Measurements from ENCODE around the gene RPL9.
"Not testable (repeated sequence)": the region's sequence is repeated elsewhere in the genome, so short reads cannot be mapped to it uniquely, and the experiment has no call there.

RPL9 gene

GRCh38 chr4:39425297-39425696 lies 33.4 kb downstream of the RPL9 start:
- DNase-seq (ENCODE audit: low spot score) = not testable (repeated sequence)

DNA sequence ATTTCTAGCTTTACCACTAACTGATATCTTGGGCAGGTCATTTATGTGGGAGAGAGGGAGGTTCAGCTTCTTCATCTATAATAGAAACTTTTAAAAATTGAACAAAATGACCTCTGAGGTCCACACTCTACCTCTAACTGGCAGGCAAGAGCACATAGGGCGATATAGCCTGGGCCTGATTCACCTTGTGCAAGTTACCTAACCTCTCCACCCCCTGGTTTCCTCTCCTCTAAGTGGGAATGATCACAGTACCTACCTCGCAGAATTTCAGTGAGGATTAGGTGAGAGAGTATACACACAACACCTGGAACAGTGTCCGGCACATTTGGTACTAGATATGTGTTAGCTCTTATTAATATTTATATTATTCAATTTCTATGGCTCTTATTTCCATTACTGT lies 36.5 kb downstream of the RPL9 start:
- DNase-seq (ENCODE audit: low spot score) = no peak

DNA sequence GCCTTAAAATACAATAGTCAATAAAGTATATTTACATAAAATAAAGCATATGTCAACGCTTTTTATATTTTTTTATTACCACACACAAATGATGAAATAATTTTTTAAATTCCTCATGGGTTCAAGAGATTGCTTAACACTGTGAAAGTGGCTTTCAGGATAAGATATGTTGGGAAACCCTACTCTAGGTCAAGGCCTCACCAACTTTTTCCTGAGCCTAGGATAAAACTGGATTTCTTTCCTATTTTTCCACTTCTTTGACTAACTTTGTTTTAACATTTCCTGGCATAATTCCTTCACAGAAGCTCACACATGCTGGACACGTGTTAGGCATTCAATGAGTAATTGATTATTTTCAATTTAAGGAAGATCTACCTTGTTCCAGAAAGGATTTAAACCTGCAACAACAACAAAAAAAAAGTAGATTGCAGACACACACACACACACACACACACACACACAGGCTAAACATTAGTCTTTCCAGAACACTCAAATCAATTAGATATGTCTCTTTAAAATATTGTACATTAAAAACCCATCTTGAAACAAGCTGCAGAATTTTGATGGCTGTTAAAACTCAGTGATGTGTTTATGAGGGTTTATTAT lies 42.9 kb downstream of the RPL9 start:
- DNase-seq (ENCODE audit: low spot score) = no peak

DNA sequence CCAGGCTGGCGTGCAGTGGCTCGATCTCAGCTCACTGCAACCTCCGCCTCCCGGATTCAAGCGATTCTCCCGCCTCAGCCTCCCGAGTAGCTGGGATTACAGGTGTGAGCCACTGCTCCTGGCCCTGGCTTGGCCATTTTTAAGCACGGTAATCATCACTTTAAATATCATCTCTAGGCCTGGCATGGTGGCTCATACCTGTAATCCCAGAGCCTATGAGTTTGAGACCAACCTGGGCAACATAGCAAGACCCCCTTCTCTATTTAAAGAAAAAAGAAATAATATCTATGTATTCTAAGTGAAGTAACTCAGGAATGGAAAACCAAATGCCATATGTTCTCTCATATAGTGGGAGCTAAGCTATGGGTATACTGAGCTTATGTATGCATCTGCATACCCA lies 47.2 kb downstream of the RPL9 start:
- not testable (repeated sequence) for DNase-seq (ENCODE audit: low spot score)

DNA sequence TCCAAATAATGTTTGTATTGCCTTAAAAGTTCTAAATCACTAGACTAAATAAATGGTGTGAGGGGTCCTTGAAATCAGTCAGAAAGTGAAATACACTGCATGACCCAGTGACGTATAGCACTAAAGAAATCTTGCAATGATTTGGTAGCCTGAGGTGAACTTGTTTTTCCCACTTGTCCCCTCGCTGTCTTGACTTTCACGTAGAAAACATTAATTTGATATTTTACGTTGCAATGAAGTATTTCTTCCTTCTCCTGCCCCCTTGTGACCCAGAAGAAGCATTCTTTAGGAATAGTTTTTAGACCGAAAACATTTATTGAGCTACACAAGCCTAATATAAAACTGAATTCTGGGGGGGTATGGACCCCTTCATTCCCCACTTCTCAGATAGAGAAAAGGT lies 48.3 kb downstream of the RPL9 start:
- peak; percentile 13 for DNase-seq (ENCODE audit: low spot score)

GRCh38 chr4:39407584-39407885 lies 51.2 kb downstream of the RPL9 start:
- DNase-seq (ENCODE audit: low spot score) = no peak

DNA sequence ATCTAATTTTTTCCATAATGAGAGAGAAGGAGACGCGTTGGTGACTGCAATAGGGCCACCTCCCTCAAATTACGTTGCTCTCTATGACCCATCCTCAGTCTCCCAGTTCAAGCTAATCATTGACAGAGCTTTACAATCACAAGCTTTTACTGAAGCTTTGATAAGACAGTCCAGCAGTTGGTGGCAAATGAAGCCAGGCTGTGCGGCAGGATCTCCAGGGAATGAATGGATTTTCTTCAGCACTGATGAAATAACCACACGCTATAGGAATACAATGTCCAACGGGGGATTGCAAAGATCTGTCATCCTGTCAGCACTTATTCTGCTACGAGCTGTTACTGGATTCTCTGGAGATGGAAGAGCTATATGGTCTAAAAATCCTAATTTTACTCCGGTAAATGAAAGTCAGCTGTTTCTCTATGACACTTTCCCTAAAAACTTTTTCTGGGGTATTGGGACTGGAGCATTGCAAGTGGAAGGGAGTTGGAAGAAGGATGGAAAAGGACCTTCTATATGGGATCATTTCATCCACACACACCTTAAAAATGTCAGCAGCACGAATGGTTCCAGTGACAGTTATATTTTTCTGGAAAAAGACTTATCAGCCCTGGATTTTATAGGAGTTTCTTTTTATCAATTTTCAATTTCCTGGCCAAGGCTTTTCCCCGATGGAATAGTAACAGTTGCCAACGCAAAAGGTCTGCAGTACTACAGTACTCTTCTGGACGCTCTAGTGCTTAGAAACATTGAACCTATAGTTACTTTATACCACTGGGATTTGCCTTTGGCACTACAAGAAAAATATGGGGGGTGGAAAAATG lies 51.7 kb downstream of the RPL9 start, which contains the start of gene KLB:
TSS of gene KLB (plus strand) at position 168 of the 821 bp plus-strand sequence. CDS start at position 188, 20 bp downstream.
- no peak for DNase-seq (ENCODE audit: low spot score)

Measured in NAMALWA (cell line).